HCT116 (cell line): ENCODE data around the gene SLC15A3. TPM values are rescaled to one million over a fixed set of nuclear protein-coding genes. Genes with fewer than 3 reads are reported as not detected.

Experiments
- ATAC-seq: fragments of 200-7000 bp; cut with Tn5 transposase; 2 replicates; pipeline ENCODE4 v1.9.1; 2020; ENCODE audit warnings: mild to moderate bottlenecking, moderate library complexity
- BruUV-seq: library from RNA; stranded (reverse); fragments of 400-500 nt; replicated peaks from 2 replicates; lab custom pipeline; 2021; lab: Mats Ljungman, UMichigan
- CTCF ChIA-PET: fragments of 300-600 bp; sonication (Branson Sonifier 250); formaldehyde crosslinking; loops from one replicate; lab custom pipeline; 2021; ENCODE audit warnings: antibody characterized with exemption; lab: Charles Lee
- POLR2A ChIA-PET: fragments of 300-600, 350-600 bp; sonication (Branson Sonifier 250); formaldehyde crosslinking; loops from one replicate; lab custom pipeline; 2021; ENCODE audit warnings: antibody characterized with exemption; lab: Charles Lee
- RAD21 ChIA-PET, 2 experiments: fragments of 300-600 bp; sonication (Branson Sonifier 250); formaldehyde crosslinking; loops; one replicate each; lab custom pipeline; 2023; ENCODE audit warnings: low total read pairs in 2 of 2; ENCODE audit not compliant: uncharacterized antibody in 2 of 2, unreplicated experiment in 2 of 2, low non-redundant PET in 1 of 2; lab: Charles Lee
- DNase-seq: peaks from one replicate; pipeline ENCODE4 v3.0.0-alpha.2; 2010; ENCODE audit warnings: low read depth, low spot score
- H2AFZ ChIP-seq: fragments of 200-600 bp; shearing (Covaris generic), sonication (generic); 2 replicates; pipeline ENCODE4 v1.6.1; 2017; ENCODE audit warnings: low read depth, mixed run types, mixed read lengths, antibody characterized with exemption, low read length; ENCODE audit not compliant: poor library complexity, severe bottlenecking
- H3K27ac ChIP-seq: 2 replicates; pipeline ENCODE4 v1.5.1; 2012; ENCODE audit warnings: low read depth, low read length
- H3K27me3 ChIP-seq: fragments of 200-600 bp; sonication (generic); 2 replicates; pipeline ENCODE4 v1.6.1; 2016; ENCODE audit warnings: mixed run types, low read length, mixed read lengths; ENCODE audit not compliant: insufficient read depth
- H3K36me3 ChIP-seq, 2 experiments: fragments of 200-500 bp in 1 of 2; fragments of 200-600 bp in 1 of 2; sonication (Bioruptor generic) in 1 of 2; sonication (generic) in 1 of 2; 2 replicates each; pipeline versions ENCODE4 v1.5.1 to v1.6.1; 2014 to 2016; ENCODE audit warnings: low read length in 2 of 2, inconsistent platforms in 1 of 2, mixed read lengths in 1 of 2, mixed run types in 1 of 2; ENCODE audit not compliant: insufficient read depth in 2 of 2, control insufficient read depth in 1 of 2
- H3K4me1 ChIP-seq, 2 experiments: fragments of 200-600 bp in 1 of 2; sonication (generic) in 1 of 2; 2 replicates each; pipeline versions ENCODE4 v1.5.1 to v1.6.1; 2012 to 2017; ENCODE audit warnings: low read length in 2 of 2, inconsistent platforms in 1 of 2, mild to moderate bottlenecking in 1 of 2, mixed read lengths in 1 of 2, mixed run types in 1 of 2, moderate library complexity in 1 of 2; ENCODE audit not compliant: insufficient read depth in 2 of 2, control insufficient read depth in 1 of 2
- H3K4me2 ChIP-seq: fragments of 200-600 bp; sonication (generic); 2 replicates; pipeline ENCODE4 v1.6.1; 2017; ENCODE audit warnings: mixed run types, low read length, mixed read lengths
- H3K4me3 ChIP-seq, 2 experiments: fragments of 200-600 bp in 1 of 2; sonication (generic) in 1 of 2; replicated peaks in 1 of 2; 2 replicates each; pipeline ENCODE4 v1.5.1; 2011 to 2016; ENCODE audit warnings: low read length in 2 of 2, control low read depth in 1 of 2, low read depth in 1 of 2, mild to moderate bottlenecking in 1 of 2, mixed read lengths in 1 of 2, mixed run types in 1 of 2
- H3K79me2 ChIP-seq: fragments of 200-600 bp; sonication (generic); 2 replicates; pipeline ENCODE4 v1.6.1; 2017; ENCODE audit warnings: mild to moderate bottlenecking, mixed run types, low read length, moderate library complexity, mixed read lengths; ENCODE audit not compliant: insufficient read depth
- H3K9ac ChIP-seq: fragments of 200-600 bp; sonication (generic); 2 replicates; pipeline ENCODE4 v1.6.1; 2016; ENCODE audit warnings: low read length, mixed read lengths
- H3K9me2 ChIP-seq: fragments of 200-600 bp; sonication (generic), shearing (Covaris generic); 2 replicates; pipeline ENCODE4 v1.6.1; 2017; ENCODE audit warnings: mixed run types, mild to moderate bottlenecking, moderate library complexity; ENCODE audit not compliant: insufficient read depth
- H3K9me3 ChIP-seq, 2 experiments: fragments of 200-500 bp in 1 of 2; fragments of 200-600 bp in 1 of 2; sonication (Bioruptor generic) in 1 of 2; sonication (generic) in 1 of 2; 2 replicates each; pipeline ENCODE4 v1.6.1; 2014 to 2017; ENCODE audit warnings: low read length in 2 of 2, mixed read lengths in 2 of 2, inconsistent platforms in 1 of 2, low read depth in 1 of 2, mild to moderate bottlenecking in 1 of 2, mixed run types in 1 of 2, moderate library complexity in 1 of 2; ENCODE audit not compliant: control insufficient read depth in 1 of 2, insufficient read depth in 1 of 2
- H4K20me1 ChIP-seq: fragments of 200-600 bp; sonication (generic), shearing (Covaris generic); 2 replicates; pipeline ENCODE4 v1.6.1; 2017; ENCODE audit warnings: mixed run types, mild to moderate bottlenecking, moderate library complexity; ENCODE audit not compliant: insufficient read depth
- CBX3 ChIP-seq: IDR thresholded peaks from 2 replicates; pipeline ENCODE4 v1.6.1; 2012; ENCODE audit warnings: low read depth
- CEBPB ChIP-seq: IDR thresholded peaks from 2 replicates; pipeline ENCODE4 v1.6.1; 2012; ENCODE audit warnings: low read depth
- EGR1 ChIP-seq: IDR thresholded peaks from 2 replicates; pipeline ENCODE4 v1.6.1; 2012; ENCODE audit warnings: low read depth
- ELF1 ChIP-seq: IDR thresholded peaks from 2 replicates; pipeline ENCODE4 v1.6.1; 2012; ENCODE audit warnings: low read depth, borderline replicate concordance
- EZH2 ChIP-seq: fragments of 200-600 bp; sonication (generic); IDR thresholded peaks from 2 replicates; pipeline ENCODE4 v1.6.1; 2017; ENCODE audit warnings: antibody characterized with exemption, mixed run types
- EZH2phosphoT487 ChIP-seq: fragments of 200-600 bp; IDR thresholded peaks from 2 replicates; pipeline ENCODE4 v1.6.1; 2018; ENCODE audit warnings: antibody characterized with exemption, borderline replicate concordance
- FOSL1 ChIP-seq: IDR thresholded peaks from 2 replicates; pipeline ENCODE4 v1.6.1; 2012; ENCODE audit warnings: low read depth
- JUND ChIP-seq: IDR thresholded peaks from 2 replicates; pipeline ENCODE4 v1.6.1; 2012
- POLR2A ChIP-seq: IDR thresholded peaks from 2 replicates; pipeline ENCODE4 v1.7.0; 2011; ENCODE audit warnings: borderline replicate concordance; ENCODE audit not compliant: insufficient read depth, insufficient read length; ENCODE audit errors: extremely low read depth
- POLR2AphosphoS5 ChIP-seq: IDR thresholded peaks from 2 replicates; pipeline ENCODE4 v1.6.1; 2011; ENCODE audit warnings: mild to moderate bottlenecking, low read depth, low read length, moderate library complexity
- SIN3A ChIP-seq: IDR thresholded peaks from 2 replicates; pipeline ENCODE4 v1.6.1; 2012; ENCODE audit warnings: low read depth
- SP1 ChIP-seq: IDR thresholded peaks from 2 replicates; pipeline ENCODE4 v1.6.1; 2012; ENCODE audit warnings: low read depth
- TCF7L2 ChIP-seq: IDR thresholded peaks from 2 replicates; pipeline ENCODE4 v1.7.0; 2011; ENCODE audit warnings: borderline replicate concordance, inconsistent platforms; ENCODE audit not compliant: insufficient read depth, insufficient read length; ENCODE audit errors: extremely low read depth
- YY1 ChIP-seq: IDR thresholded peaks from 2 replicates; pipeline ENCODE4 v1.6.1; 2011; ENCODE audit warnings: low read length, low read depth, moderate library complexity, mild to moderate bottlenecking; ENCODE audit not compliant: insufficient replicate concordance; ENCODE audit errors: extremely low read depth
- ZNF274 ChIP-seq: fragments of 200-500 bp; sonication (Bioruptor generic); IDR thresholded peaks from 2 replicates; pipeline ENCODE4 v1.6.1; 2014; ENCODE audit warnings: mild to moderate bottlenecking, low read depth, low read length, inconsistent platforms
- intact Hi-C: fragments of 100-400 bp; cut with micrococcal nuclease; formaldehyde crosslinking; loops from 2 replicates; pipeline ENCODE4 v1.10.0; 2022
- total RNA-seq: library from RNA; stranded (reverse); gene quantifications from one replicate; pipeline ENCODE4 v1.2.1, GENCODE V29; 2021; ENCODE audit not compliant: unreplicated experiment
- TF ChIP-seq, protein P1 (sequence below), 3 experiments: fragments of 200-600 bp in 1 of 3; sonication (generic) in 1 of 3; IDR thresholded peaks in 2 of 3; conservative IDR thresholded peaks in 1 of 3; 2 replicates each; pipeline ENCODE4 v1.5.1; 2012 to 2017; ENCODE audit warnings: low read depth in 2 of 3, low read length in 2 of 3, antibody characterized with exemption in 1 of 3, borderline replicate concordance in 1 of 3, control low read depth in 1 of 3, mild to moderate bottlenecking in 1 of 3, mixed read lengths in 1 of 3, mixed run types in 1 of 3, moderate library complexity in 1 of 3; ENCODE audit not compliant: insufficient read depth in 1 of 3
- TF ChIP-seq, protein P2 (sequence below): IDR thresholded peaks from 2 replicates; pipeline ENCODE4 v1.6.1; 2011; ENCODE audit warnings: mild to moderate bottlenecking, low read length, moderate library complexity; ENCODE audit not compliant: insufficient replicate concordance; ENCODE audit errors: extremely low read depth
- TF ChIP-seq, protein P3 (sequence below): IDR thresholded peaks from 2 replicates; pipeline ENCODE4 v1.6.1; 2012; ENCODE audit warnings: low read depth
- TF ChIP-seq, protein P4 (sequence below): IDR thresholded peaks from 2 replicates; pipeline ENCODE4 v1.6.1; 2012

Gene SLC15A3
- total RNA-seq, 1 experiment from 2014 or later = not detected

DNA sequence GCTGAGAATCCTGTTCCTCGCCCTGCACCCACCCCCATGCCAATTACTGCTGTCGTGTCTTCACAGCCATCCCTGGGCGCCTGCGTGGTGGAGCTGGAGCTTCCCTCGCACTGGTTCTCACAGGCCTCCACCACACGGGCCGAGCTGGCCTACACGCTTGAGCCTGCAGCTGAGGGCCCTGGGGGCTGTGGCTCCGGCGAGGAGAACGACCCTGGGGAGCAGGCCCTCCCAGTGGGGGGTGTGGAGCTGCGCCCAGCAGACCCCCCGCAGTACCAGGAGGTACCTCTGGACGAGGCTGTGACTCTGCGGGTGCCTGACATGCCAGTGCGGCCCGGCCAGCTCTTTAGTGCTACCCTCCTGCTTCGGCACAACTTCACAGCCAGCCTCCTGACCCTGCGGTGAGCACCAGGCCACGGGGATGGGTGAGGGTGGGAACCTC is 23.4 kb downstream of the SLC15A3 start:
- BruUV-seq = no TSS peak
- ChIA-PET POLR2A (no interaction called here), RAD21 (no interaction called here), CTCF (no interaction called here)
- H2AFZ ChIP-seq = no peak overlapping the region
- no peak overlapping the region for H3K4me3 ChIP-seq
- no peak overlapping the region for H3K27ac ChIP-seq
- H3K4me1 ChIP-seq = peaks cover 12 to 19% of the 10 kb centered on the region in 2 experiments
- H3K27me3 ChIP-seq = no peaks in the 10 kb centered on the region
- ATAC-seq (no peak), DNase-seq (no peak)
- TF ChIP-seq EGR1 = no peak
- TF ChIP-seq TCF7L2 = no peak
- TF ChIP-seq, protein P1, sequence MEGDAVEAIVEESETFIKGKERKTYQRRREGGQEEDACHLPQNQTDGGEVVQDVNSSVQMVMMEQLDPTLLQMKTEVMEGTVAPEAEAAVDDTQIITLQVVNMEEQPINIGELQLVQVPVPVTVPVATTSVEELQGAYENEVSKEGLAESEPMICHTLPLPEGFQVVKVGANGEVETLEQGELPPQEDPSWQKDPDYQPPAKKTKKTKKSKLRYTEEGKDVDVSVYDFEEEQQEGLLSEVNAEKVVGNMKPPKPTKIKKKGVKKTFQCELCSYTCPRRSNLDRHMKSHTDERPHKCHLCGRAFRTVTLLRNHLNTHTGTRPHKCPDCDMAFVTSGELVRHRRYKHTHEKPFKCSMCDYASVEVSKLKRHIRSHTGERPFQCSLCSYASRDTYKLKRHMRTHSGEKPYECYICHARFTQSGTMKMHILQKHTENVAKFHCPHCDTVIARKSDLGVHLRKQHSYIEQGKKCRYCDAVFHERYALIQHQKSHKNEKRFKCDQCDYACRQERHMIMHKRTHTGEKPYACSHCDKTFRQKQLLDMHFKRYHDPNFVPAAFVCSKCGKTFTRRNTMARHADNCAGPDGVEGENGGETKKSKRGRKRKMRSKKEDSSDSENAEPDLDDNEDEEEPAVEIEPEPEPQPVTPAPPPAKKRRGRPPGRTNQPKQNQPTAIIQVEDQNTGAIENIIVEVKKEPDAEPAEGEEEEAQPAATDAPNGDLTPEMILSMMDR (IDR thresholded peaks at IDR 0.05 in 2 of 3, conservative IDR thresholded peaks at IDR 0.05 in 1 of 3; ENCODE audit: borderline replicate concordance in 1 of 3, insufficient read depth in 1 of 3, low read depth in 2 of 3, low read length in 2 of 3) = no peak
- TF ChIP-seq FOSL1 = no peak
- TF ChIP-seq SIN3A = no peak
- TF ChIP-seq CEBPB = no peak
- TF ChIP-seq YY1 = no peak
- TF ChIP-seq JUND = no peak
- TF ChIP-seq, protein P2, sequence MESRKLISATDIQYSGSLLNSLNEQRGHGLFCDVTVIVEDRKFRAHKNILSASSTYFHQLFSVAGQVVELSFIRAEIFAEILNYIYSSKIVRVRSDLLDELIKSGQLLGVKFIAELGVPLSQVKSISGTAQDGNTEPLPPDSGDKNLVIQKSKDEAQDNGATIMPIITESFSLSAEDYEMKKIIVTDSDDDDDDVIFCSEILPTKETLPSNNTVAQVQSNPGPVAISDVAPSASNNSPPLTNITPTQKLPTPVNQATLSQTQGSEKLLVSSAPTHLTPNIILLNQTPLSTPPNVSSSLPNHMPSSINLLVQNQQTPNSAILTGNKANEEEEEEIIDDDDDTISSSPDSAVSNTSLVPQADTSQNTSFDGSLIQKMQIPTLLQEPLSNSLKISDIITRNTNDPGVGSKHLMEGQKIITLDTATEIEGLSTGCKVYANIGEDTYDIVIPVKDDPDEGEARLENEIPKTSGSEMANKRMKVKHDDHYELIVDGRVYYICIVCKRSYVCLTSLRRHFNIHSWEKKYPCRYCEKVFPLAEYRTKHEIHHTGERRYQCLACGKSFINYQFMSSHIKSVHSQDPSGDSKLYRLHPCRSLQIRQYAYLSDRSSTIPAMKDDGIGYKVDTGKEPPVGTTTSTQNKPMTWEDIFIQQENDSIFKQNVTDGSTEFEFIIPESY = no peak
- TF ChIP-seq, protein P3, sequence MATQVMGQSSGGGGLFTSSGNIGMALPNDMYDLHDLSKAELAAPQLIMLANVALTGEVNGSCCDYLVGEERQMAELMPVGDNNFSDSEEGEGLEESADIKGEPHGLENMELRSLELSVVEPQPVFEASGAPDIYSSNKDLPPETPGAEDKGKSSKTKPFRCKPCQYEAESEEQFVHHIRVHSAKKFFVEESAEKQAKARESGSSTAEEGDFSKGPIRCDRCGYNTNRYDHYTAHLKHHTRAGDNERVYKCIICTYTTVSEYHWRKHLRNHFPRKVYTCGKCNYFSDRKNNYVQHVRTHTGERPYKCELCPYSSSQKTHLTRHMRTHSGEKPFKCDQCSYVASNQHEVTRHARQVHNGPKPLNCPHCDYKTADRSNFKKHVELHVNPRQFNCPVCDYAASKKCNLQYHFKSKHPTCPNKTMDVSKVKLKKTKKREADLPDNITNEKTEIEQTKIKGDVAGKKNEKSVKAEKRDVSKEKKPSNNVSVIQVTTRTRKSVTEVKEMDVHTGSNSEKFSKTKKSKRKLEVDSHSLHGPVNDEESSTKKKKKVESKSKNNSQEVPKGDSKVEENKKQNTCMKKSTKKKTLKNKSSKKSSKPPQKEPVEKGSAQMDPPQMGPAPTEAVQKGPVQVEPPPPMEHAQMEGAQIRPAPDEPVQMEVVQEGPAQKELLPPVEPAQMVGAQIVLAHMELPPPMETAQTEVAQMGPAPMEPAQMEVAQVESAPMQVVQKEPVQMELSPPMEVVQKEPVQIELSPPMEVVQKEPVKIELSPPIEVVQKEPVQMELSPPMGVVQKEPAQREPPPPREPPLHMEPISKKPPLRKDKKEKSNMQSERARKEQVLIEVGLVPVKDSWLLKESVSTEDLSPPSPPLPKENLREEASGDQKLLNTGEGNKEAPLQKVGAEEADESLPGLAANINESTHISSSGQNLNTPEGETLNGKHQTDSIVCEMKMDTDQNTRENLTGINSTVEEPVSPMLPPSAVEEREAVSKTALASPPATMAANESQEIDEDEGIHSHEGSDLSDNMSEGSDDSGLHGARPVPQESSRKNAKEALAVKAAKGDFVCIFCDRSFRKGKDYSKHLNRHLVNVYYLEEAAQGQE = no peak
- no peak for TF ChIP-seq EZH2
- no peak for TF ChIP-seq POLR2AphosphoS5
- no peak for TF ChIP-seq POLR2A
- TF ChIP-seq ZNF274 = no peak
- TF ChIP-seq SP1 = no peak
- TF ChIP-seq, protein P4, sequence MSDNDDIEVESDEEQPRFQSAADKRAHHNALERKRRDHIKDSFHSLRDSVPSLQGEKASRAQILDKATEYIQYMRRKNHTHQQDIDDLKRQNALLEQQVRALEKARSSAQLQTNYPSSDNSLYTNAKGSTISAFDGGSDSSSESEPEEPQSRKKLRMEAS = no peak
- TF ChIP-seq ELF1 = no peak
- TF ChIP-seq EZH2phosphoT487 = no peak
- no peak for TF ChIP-seq CBX3
- H3K9ac ChIP-seq = no peak overlapping the region
- no peak overlapping the region for H3K4me2 ChIP-seq
- H3K79me2 ChIP-seq = no peaks in the 10 kb centered on the region; the same call in 1 of the 2 replicates
- peaks cover 13 to 25% of the 10 kb centered on the region in 2 experiments; a peak in 3 of 4 replicates for H3K36me3 ChIP-seq
- intact Hi-C loops = no loop called here
- no peaks in the 10 kb centered on the region for H3K9me2 ChIP-seq
- H3K9me3 ChIP-seq = no peaks in the 10 kb centered on the region
- H4K20me1 ChIP-seq = no peaks in the 10 kb centered on the region
